Stimulated activated CD4-positive, alpha-beta T cell treated with anti-CD3 and anti-CD28 coated beads, Interleukin-12 subunit alpha, Interleukin-12 subunit beta, amount 100 ng/mL, for 4 hours (primary cell): ENCODE results near the gene CIDEB.
"Not testable (repeated sequence)": the region's sequence is repeated elsewhere in the genome, so short reads cannot be mapped to it uniquely, and the experiment has no call there.

Experiments used
- DNase-seq: peaks from one replicate; pipeline ENCODE4 v3.0.0-alpha.2; 2020

The CIDEB gene

GRCh38 chr14:24307575-24308341, at the start of gene CIDEB:
Gene CIDEB (minus strand): TSS chr14:24307977. CDS start chr14:24307858, 119 bp downstream.
- DNase-seq = peak; percentile 51

GRCh38 chr14:24356208-24356607, 48.4 kb upstream of the CIDEB start:
- no peak for DNase-seq

GRCh38 chr14:24355009-24355408, 47.2 kb upstream of the CIDEB start:
- no peak for DNase-seq

GRCh38 chr14:24354482-24354825, 46.7 kb upstream of the CIDEB start:
- DNase-seq = not testable (repeated sequence)

- no peak for DNase-seq
Observed at GRCh38 chr14:24353559-24354481, 46.0 kb upstream of the CIDEB start.

DNA sequence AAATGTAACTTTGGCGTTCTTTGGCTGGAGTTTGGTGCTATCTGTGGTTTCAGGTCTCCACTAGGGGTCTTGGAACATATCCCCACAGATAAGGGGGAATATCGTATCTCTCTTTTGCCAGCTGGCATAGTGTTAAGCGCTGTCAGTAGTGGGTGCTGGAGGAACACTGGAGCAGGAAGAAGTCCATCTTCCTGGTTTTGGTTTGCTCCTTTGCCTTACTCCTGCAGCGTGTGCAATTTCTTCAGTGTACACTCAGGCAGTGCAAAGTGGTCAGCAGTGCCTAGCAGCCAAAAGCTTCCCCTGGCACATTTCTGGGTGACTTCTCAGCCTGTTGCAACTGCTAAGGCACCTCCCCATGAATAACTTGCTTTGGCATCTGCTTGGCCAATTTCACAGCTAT, 43.7 kb upstream of the CIDEB start:
- no peak for DNase-seq

DNA sequence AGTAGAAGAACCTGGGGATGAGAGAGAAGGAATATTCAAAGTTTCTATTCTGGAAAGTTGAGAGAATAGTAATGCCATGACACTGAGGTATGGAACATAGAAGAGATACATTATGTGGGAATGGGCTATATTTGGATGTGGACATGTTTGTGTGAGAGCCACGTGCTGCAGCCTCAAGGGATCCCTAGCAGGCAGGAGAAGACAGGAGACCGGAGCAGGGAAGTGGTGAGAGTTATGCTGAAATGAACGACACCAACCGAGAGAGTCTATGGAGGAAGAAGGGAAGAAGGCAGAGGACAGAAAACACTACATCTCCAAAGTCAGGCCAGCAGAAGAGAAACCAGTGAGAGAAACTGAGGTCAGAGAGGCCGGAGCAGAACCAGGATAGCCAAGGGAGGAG, 42.0 kb upstream of the CIDEB start:
- no peak for DNase-seq

DNA sequence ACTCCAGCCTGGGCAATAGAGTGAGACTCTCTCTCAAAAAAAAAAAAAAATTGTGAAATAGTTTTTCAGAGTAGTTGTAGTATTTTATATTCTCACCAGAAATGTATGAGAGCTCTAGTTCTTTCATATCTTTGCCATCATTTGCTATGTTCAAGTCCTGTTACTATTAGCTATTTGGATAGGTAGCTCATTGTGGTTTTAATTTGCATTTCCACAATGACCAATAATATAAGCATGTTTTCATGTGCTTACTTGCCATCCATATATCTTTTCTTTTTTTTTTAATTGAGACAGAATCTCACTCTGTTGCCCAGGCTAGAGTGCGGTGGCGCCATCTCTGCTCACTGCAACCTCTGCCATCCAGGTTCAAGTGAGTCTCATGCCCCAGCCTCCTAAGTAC, 40.4 kb upstream of the CIDEB start:
- DNase-seq = no peak

- no peak for DNase-seq
Observed at GRCh38 chr14:24347134-24347533, 39.4 kb upstream of the CIDEB start.

GRCh38 chr14:24343795-24344660, 36.3 kb upstream of the CIDEB start:
- no peak for DNase-seq

DNA sequence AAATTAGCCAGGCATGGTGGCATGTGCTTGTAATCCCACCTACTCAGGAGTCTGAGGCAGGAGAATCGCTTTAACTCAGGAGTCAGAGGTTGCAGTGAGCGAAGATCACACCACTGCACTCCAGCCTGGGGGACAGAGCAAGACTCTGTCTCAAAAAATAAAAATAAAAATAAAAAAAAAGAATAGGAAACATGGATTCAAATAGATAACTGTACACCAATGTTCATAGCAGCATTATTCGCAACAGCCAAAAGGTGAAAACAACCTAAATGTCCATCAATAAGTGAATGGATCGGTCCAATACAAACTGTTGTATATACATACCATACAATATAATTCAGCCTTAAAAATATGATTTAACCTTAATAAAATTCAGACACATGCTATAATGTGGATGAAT, 35.1 kb upstream of the CIDEB start:
- no peak for DNase-seq

GRCh38 chr14:24340606-24341005, 32.8 kb upstream of the CIDEB start:
- no peak for DNase-seq

DNA sequence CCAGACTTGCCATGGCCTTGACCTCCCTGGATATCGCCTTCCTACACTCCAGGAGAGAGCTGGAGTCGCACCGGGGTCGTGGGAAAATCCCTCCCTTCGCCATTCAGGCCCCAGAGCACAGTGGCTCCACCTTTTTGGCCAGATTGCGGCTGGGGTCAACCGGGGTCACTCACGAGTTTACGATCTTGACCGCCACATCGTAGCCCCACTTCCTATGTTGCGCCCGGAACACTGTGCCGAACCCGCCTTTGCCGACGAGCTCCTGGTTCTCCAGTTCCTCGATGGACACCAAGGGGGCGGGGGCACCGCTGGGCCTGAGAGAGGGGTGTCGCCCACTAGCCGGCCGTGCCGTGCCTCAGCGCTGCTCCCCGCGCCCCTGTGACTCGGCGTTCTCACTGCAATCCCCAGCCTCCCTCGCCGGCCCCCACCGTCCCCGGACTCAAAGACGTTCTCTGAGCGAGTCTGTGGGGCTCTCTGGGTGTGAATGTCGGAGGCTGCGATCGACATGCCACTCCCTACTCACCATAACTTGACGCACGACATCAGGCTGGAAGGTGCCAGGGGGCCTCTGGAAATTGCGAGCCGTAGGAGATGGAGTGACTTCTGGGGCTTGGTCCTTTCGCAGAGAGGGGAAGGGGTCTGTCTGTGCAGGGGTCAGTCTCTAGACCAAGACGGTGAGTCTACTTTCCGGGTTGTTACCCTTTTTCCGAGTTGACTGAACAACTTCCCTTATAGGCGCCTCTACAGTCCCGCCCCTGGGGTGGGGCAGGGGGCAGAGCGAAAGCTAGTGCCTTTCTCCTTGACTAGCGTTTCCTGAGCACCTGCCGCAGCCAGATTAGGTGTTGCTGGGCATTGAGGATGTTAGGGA, 31.7 kb upstream of the CIDEB start, which contains the start of gene RIPK3:
Gene RIPK3 (minus strand): TSS at position 708 of the 868 bp plus-strand sequence. CDS start 165 bp downstream, at position 543.
- peak; percentile 66 for DNase-seq

- no peak for DNase-seq
Observed at GRCh38 chr14:24338843-24339242, 31.1 kb upstream of the CIDEB start.

DNA sequence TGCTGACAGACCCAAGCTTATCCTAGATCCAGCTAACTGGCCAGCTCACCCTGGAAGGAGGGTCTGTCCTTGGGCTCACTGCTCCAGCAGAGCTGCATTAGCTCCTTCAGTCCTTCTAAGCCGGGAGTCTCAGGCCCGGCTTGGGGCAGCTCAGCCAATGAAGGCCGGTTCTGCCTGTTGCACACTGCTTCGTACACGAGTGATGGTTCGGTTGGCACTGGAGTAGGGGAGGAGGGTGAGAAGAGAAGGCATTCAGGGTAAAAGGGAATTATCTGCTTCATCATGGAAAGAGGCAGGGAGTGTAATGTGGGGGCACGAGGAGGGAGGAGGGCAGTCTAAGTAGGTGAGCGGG, 30.0 kb upstream of the CIDEB start:
- DNase-seq = no peak

- DNase-seq = no peak
Observed at GRCh38 chr14:24337144-24337823, 29.5 kb upstream of the CIDEB start.

DNA sequence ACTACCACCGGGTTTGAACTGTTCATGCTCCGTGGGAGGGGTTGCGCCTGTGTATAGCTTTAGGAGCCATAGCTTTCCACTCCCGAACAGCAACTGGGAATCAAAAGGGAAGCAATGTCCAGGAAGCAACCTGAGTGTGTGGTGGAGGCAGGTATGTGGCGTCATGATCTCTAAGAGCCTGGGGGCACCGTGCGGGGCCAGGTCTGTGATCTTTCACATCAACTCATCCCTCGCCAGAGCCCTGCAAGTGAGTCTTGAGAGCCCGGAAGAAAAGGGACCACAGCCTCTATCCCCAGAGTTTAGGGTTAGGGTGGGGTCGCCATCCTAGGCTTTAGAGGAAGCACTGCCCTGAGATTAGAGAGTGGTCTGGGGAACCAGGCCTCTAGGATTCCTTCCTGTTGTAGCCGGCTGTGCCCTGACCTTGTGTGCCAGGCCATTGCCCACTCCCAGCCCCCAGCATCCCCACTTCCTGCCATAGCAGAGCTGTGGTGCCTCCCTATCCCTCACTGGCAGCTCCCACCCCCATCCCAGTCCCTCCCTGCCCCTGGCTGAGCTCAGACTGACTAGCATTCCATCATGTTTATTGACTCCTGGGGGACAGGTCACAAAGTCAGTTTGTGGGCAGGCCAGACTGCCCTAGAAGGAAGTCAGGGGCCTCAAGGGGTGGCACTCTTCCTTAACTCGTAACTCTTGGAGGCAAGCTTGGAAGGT, 27.8 kb upstream of the CIDEB start:
- DNase-seq = no peak

GRCh38 chr14:24334431-24335291, 26.9 kb upstream of the CIDEB start, which contains the start of gene ADCY4:
Gene ADCY4 (minus strand): TSS chr14:24335071. CDS start chr14:24334652, 419 bp downstream.
- no peak for DNase-seq

- peak; percentile 72 for DNase-seq
Observed at GRCh38 chr14:24332268-24332993, 24.7 kb upstream of the CIDEB start.
